Adrenal gland (tissue), 12 donors: Measurements from ENCODE around the gene ZNF394. TPM values are rescaled to one million over a fixed set of nuclear protein-coding genes. Genes with fewer than 3 reads are reported as not detected.

Experiments used
- DNase-seq, 7 donors: peaks; one replicate each; pipeline ENCODE4 v3.0.0-alpha.2; 2019 to 2020
- H3K27ac ChIP-seq, 5 donors: fragments of 200-600 bp; sonication (generic) in 4 of 5; 1 replicate in 3 of 5; 2 replicates in 2 of 5; pipeline versions ENCODE4 v1.5.1 to v1.8.0; 2016 to 2020; ENCODE audit warnings: mild to moderate bottlenecking in 1 of 5
- H3K27me3 ChIP-seq: fragments of 200-600 bp; 2 replicates; pipeline ENCODE4 v1.8.0; 2021
- H3K36me3 ChIP-seq, 2 donors: fragments of 200-600 bp; replicated peaks in 1 of 2; 1 replicate in 1 of 2; 2 replicates in 1 of 2; pipeline versions ENCODE4 v1.5.1 to v1.8.0; 2018 to 2022
- H3K4me1 ChIP-seq, 2 donors: fragments of 200-600 bp; replicated peaks in 1 of 2; 1 replicate in 1 of 2; 2 replicates in 1 of 2; pipeline versions ENCODE4 v1.5.1 to v1.8.0; 2018 to 2021
- H3K4me3 ChIP-seq, 4 donors: fragments of 200-600 bp; sonication (generic) in 3 of 4; one replicate each; pipeline ENCODE4 v1.5.1; 2016 to 2018
- H3K9me3 ChIP-seq, 3 donors: fragments of 200-600 bp; sonication (generic) in 1 of 3; replicated peaks in 1 of 3; 1 replicate in 2 of 3; 2 replicates in 1 of 3; pipeline versions ENCODE4 v1.5.1 to v1.8.0; 2016 to 2021
- POLR2A ChIP-seq, 2 donors: fragments of 450-650 bp; IDR thresholded peaks; one replicate each; pipeline ENCODE4 v1.6.1; 2017; ENCODE audit warnings: antibody characterized with exemption in 2 of 2, mild to moderate bottlenecking in 2 of 2, moderate library complexity in 1 of 2
- WGBS, 4 donors: extraction: QIAGEN DNeasy Blood & Tissue Kit in 2 of 4; methylation state at CpG; one replicate each; pipeline versions ENCODE4 v1.1.5 to v1.1.7; 2013 to 2017; 5-methylcytosine and 5-hydroxymethylcytosine counted together
- intact Hi-C, 2 donors: fragments of 100-400 bp; cut with DNase I; formaldehyde crosslinking; loops; one replicate each; pipeline versions ENCODE4 v1.14.1 to v1.15.0; 2022 to 2023
- polyA plus RNA-seq, 3 donors: library from polyadenylated mRNA; stranded (reverse); fragments of 200-250 nt in 2 of 3; fragments of 350-450 nt in 1 of 3; fragmentation: Illumina TruSeq in 1 of 3; extraction: RNeasy Lipid Tissue Mini Kit (QIAGEN cat#74804) in 1 of 3; gene quantifications; one replicate each; pipeline ENCODE4 v1.2.3, GENCODE V29; 2013 to 2014
- total RNA-seq, 9 donors: library from RNA; depleted of rRNA in 4 of 9; stranded (reverse); fragments of >200 nt in 4 of 9; fragments of 120-200 nt in 1 of 9; fragmentation: NEBNext Ultra II Directional in 1 of 9; extraction: Animal tissue kit (Norgen Biotek cat#: 25700) in 1 of 9; gene quantifications; one replicate each; pipeline versions ENCODE4 v1.1.0 to v1.2.4, GENCODE V29; 2013 to 2023
- TF ChIP-seq, protein P1 (sequence below), 6 experiments: fragments of 450-650 bp in 4 of 6; fragments of 200-600 bp in 2 of 6; sonication (generic) in 1 of 6; IDR thresholded peaks; 1 replicate in 5 of 6; 2 replicates in 1 of 6; pipeline versions ENCODE4 v1.5.1 to v1.8.0; 2016 to 2021; ENCODE audit warnings: antibody characterized with exemption in 6 of 6, mild to moderate bottlenecking in 2 of 6, moderate library complexity in 1 of 6
- donor health status: healthy with polysubstance abuse.
- donor health status: Bipolar disorder and iron deficiency.
- donor health status: DM: yes; HTN: yes; CAD: no.
- donor health status: DM: no; HTN: no; CAD: no.
- donor health status: DM: no; HTN: no; CAD: no.
- donor health status: DM: yes; HTN: yes; CAD: no.

Gene ZNF394
- total and polyA plus RNA-seq, 12 donors: 10.5 to 31.0 (median 22.8) TPM

DNA sequence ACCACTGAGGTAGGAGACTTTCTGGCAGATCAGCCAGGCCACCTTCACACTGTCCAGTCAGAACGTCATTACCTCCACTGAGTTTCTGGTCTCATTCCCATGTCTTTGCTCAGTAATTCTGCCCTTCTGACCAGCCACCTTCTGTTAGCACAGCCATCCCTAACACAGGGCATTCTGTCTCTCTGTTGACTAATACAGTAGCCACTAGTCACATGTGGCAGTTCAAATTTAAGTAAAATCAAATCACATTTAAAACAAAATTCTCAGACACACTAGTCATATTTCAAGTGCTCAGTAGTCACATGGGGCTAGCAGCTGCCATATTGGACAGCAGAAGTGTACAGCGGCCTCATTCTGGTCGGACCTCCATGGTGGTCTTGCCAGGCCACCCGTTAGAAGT lies 54.0 kb downstream of the ZNF394 start:
- Histone ChIP-seq H3K4me3 (no peak overlapping the region), H3K27me3 (no peaks in the 10 kb centered on the region), H3K27ac (no peak overlapping the region), H3K9me3 (no peaks in the 10 kb centered on the region), H3K4me1 (no peaks in the 10 kb centered on the region), H3K36me3 (peaks cover 0 to 54% of the 10 kb centered on the region in 2 donors)
- WGBS, 4 donors: 88 to 93% (median 91%) methylated on average over 4 of the region's 4 CpGs
- TF ChIP-seq, protein P1, sequence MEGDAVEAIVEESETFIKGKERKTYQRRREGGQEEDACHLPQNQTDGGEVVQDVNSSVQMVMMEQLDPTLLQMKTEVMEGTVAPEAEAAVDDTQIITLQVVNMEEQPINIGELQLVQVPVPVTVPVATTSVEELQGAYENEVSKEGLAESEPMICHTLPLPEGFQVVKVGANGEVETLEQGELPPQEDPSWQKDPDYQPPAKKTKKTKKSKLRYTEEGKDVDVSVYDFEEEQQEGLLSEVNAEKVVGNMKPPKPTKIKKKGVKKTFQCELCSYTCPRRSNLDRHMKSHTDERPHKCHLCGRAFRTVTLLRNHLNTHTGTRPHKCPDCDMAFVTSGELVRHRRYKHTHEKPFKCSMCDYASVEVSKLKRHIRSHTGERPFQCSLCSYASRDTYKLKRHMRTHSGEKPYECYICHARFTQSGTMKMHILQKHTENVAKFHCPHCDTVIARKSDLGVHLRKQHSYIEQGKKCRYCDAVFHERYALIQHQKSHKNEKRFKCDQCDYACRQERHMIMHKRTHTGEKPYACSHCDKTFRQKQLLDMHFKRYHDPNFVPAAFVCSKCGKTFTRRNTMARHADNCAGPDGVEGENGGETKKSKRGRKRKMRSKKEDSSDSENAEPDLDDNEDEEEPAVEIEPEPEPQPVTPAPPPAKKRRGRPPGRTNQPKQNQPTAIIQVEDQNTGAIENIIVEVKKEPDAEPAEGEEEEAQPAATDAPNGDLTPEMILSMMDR (IDR thresholded peaks at IDR 0.05): no peak
- no peak for TF ChIP-seq POLR2A (IDR thresholded peaks at IDR 0.05)
- DNase-seq: no peak
- intact Hi-C loops: no loop called here

Other genes starting within 250 kb of the ZNF394 start
- gene MYH16, start 227.4 kb downstream of the ZNF394 start, total RNA-seq: under 1 TPM in 1 of 9 donors, not detected in 8; 0.28 TPM
- gene MYH16, start 227.4 kb downstream of the ZNF394 start, polyA plus RNA-seq: under 1 TPM in 1 of 3 donors, not detected in 2; 0.03 TPM
- gene ARPC1A, start 174.4 kb downstream of the ZNF394 start, total RNA-seq: 100 to 1,000 TPM; 118 to 173 (median 134) TPM
- gene ARPC1A, start 174.4 kb downstream of the ZNF394 start, polyA plus RNA-seq: 100 to 1,000 TPM; 161 to 214 (median 199) TPM
- 100 to 1,000 TPM in 5 of 9 donors, 10 to 100 TPM in 4; 74.3 to 353 (median 103) TPM for gene ARPC1B, start 125.6 kb downstream of the ZNF394 start, total RNA-seq
- 10 to 100 TPM; 57.2 to 97.9 (median 90.7) TPM for gene ARPC1B, start 125.6 kb downstream of the ZNF394 start, polyA plus RNA-seq
- gene PDAP1, start 91.7 kb downstream of the ZNF394 start, total RNA-seq: 100 to 1,000 TPM in 1 of 9 donors, 10 to 100 TPM in 8; 43.6 to 126 (median 89.3) TPM
- 100 to 1,000 TPM in 1 of 3 donors, 10 to 100 TPM in 2; 87.8 to 187 (median 95.8) TPM for gene PDAP1, start 91.7 kb downstream of the ZNF394 start, polyA plus RNA-seq
- gene BUD31, start 91.3 kb downstream of the ZNF394 start, total RNA-seq: 100 to 1,000 TPM in 2 of 9 donors, 10 to 100 TPM in 7; 59.0 to 129 (median 76.7) TPM
- 100 to 1,000 TPM; 141 to 287 (median 208) TPM for gene BUD31, start 91.3 kb downstream of the ZNF394 start, polyA plus RNA-seq
- gene PTCD1, start 61.5 kb downstream of the ZNF394 start, total RNA-seq: 1 to 10 TPM; 4.5 to 9.2 (median 6.1) TPM
- gene PTCD1, start 61.5 kb downstream of the ZNF394 start, polyA plus RNA-seq: 1 to 10 TPM; 2.5 to 6.5 (median 3.6) TPM
- 10 to 100 TPM; 21.8 to 40.5 (median 27.7) TPM for gene CPSF4, start 61.3 kb downstream of the ZNF394 start, total RNA-seq
- 10 to 100 TPM; 16.0 to 40.1 (median 38.0) TPM for gene CPSF4, start 61.3 kb downstream of the ZNF394 start, polyA plus RNA-seq
- gene ATP5MF, start 34.1 kb downstream of the ZNF394 start, total RNA-seq: 1,000 to 10,000 TPM in 2 of 9 donors, 100 to 1,000 TPM in 7; 281 to 1,322 (median 354) TPM
- gene ATP5MF, start 34.1 kb downstream of the ZNF394 start, polyA plus RNA-seq: 1,000 to 10,000 TPM in 1 of 3 donors, 100 to 1,000 TPM in 2; 816 to 1,527 (median 908) TPM
- gene ZNF789, start 27.4 kb downstream of the ZNF394 start, total RNA-seq: 10 to 100 TPM in 2 of 9 donors, 1 to 10 TPM in 7; 1.5 to 14.6 (median 6.6) TPM
- gene ZNF789, start 27.4 kb downstream of the ZNF394 start, polyA plus RNA-seq: 10 to 100 TPM; 11.7 to 22.8 (median 18.0) TPM
- 10 to 100 TPM in 1 of 9 donors, 1 to 10 TPM in 8; 7.3 to 18.5 (median 9.1) TPM for gene ZKSCAN5, start 4.4 kb upstream of the ZNF394 start, total RNA-seq
- gene ZKSCAN5, start 4.4 kb upstream of the ZNF394 start, polyA plus RNA-seq: 10 to 100 TPM in 1 of 3 donors, 1 to 10 TPM in 2; 4.5 to 12.1 (median 6.1) TPM
- 10 to 100 TPM in 1 of 9 donors, 1 to 10 TPM in 8; 4.0 to 10.4 (median 6.5) TPM for gene FAM200A, start 51.8 kb upstream of the ZNF394 start, total RNA-seq
- 10 to 100 TPM in 1 of 3 donors, 1 to 10 TPM in 2; 5.6 to 10.7 (median 9.3) TPM for gene FAM200A, start 51.8 kb upstream of the ZNF394 start, polyA plus RNA-seq
- gene ZNF655, start 58.4 kb upstream of the ZNF394 start, total RNA-seq: 100 to 1,000 TPM in 2 of 9 donors, 10 to 100 TPM in 7; 44.9 to 132 (median 73.1) TPM
- 10 to 100 TPM; 37.6 to 56.9 (median 49.3) TPM for gene ZNF655, start 58.4 kb upstream of the ZNF394 start, polyA plus RNA-seq
- 1 to 10 TPM in 8 of 9 donors, under 1 TPM in 1; 0.52 to 4.9 (median 1.9) TPM for gene TMEM225B, start 98.0 kb upstream of the ZNF394 start, total RNA-seq
- gene TMEM225B, start 98.0 kb upstream of the ZNF394 start, polyA plus RNA-seq: 1 to 10 TPM; 1.4 to 2.7 (median 2.1) TPM
- gene ZSCAN25, start 116.7 kb upstream of the ZNF394 start, total RNA-seq: 10 to 100 TPM; 11.0 to 18.4 (median 14.1) TPM
- 1 to 10 TPM; 5.4 to 7.9 (median 6.0) TPM for gene ZSCAN25, start 116.7 kb upstream of the ZNF394 start, polyA plus RNA-seq
- 10 to 100 TPM in 7 of 9 donors, 1 to 10 TPM in 2; 4.1 to 92.7 (median 34.7) TPM for gene CYP3A5, start 179.7 kb upstream of the ZNF394 start, total RNA-seq
- gene CYP3A5, start 179.7 kb upstream of the ZNF394 start, polyA plus RNA-seq: 10 to 100 TPM in 2 of 3 donors, 1 to 10 TPM in 1; 10.0 to 80.0 (median 55.3) TPM
- gene CYP3A7, start 234.9 kb upstream of the ZNF394 start, total RNA-seq: 1 to 10 TPM in 4 of 9 donors, under 1 TPM in 2, not detected in 3; 0.27 to 3.0 (median 1.3) TPM
- under 1 TPM; 0.09 to 0.32 (median 0.20) TPM for gene CYP3A7, start 234.9 kb upstream of the ZNF394 start, polyA plus RNA-seq